Pons (tissue), 1 donor: ENCODE measurements around the gene GPR108.

Source experiments
- DNase-seq: peaks from one replicate; pipeline ENCODE4 v3.0.0-alpha.2; 2016; ENCODE audit warnings: low spot score

The GPR108 gene

GRCh38 chr19:6737873-6738786 is 750 bp upstream of the GPR108 start:
- peak; percentile 83 for DNase-seq

DNA sequence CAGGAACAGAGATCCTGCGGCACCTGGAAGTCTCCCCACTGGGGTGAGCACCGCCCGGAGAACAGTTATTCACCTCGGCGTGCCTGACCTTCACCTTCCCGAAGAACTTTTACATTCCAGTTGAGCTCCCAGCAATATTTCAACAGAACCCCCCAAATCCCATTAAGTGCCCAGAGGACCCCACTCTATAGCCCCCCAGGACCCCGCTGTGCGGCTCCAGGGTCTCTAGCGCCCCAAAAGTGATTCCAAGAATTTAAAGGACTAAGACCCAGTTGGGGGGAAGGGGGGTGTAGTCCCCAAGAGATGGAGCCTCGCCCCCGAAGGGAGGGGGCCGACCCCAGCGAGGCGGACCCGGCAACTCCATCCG is 480 bp downstream of the GPR108 start:
- DNase-seq: no peak

- DNase-seq: peak; percentile 77
Observed at GRCh38 chr19:6736169-6736916, 1.0 kb downstream of the GPR108 start.

GRCh38 chr19:6735181-6735911 is 2.0 kb downstream of the GPR108 start:
- DNase-seq: no peak

GRCh38 chr19:6734096-6734696 is 3.2 kb downstream of the GPR108 start:
- DNase-seq: no peak

DNA sequence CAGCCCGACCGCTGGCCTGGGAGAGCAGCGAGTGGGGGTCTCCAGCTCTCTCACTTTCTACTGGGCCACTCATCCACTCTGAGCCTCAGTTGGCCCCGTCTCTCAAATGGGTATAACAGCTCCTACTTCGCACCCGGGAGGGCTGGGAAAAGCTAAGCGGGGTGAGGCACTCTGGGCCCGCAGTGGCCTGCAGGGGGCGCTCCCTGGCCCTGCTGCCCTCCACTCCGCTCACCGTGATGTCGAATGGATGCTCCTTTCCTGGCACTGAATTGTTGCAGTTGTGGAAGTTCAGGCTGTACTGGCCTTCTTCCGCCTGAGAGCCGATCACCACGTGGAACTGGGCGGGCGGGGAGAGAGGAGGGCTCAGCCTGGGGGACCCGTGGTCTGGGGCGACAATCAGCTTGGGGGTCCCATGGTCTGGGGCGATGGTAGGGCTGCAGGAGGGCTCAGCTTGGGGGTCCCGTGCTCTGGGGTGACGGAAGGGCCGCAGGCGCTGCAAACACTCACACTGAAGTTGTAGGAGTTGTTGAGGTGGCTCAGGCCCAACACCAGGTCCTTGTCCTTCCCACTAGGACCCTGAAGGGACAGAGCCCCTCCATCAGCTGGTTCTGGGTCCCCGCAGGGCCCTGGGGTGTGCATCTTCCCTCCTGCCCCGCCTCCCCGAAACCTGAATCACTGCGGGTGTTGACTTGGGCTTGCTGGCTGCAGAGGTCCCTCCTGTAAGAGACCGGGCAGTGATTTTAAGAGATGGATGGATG is 3.9 kb downstream of the GPR108 start:
- DNase-seq: no peak

DNA sequence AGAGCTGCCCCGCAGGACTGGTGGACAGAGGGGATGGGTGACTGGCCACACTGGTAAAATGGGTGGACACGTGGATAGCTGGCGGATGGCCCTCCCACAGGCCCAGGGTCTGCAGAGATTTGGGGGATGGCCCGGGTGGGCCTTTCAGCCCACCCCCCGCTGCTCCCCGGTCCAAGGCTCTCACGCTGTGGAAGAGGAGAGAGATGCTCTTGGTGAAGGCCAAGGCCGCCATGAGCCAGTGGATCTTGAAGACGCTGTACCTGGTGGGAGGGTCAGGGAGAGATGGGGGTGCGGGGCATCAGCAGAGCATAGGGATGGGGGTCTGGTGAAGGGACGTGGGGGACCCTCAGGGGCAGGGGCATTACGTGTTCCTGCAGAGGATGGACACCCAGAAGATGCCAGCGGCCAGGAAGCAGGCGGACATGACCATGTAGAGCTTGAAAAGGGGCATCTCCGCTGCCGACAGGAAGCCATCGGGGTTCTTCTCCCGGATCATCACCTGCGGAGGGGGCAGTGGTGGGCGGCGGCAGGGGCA is 4.5 kb downstream of the GPR108 start:
- DNase-seq: no peak

DNA sequence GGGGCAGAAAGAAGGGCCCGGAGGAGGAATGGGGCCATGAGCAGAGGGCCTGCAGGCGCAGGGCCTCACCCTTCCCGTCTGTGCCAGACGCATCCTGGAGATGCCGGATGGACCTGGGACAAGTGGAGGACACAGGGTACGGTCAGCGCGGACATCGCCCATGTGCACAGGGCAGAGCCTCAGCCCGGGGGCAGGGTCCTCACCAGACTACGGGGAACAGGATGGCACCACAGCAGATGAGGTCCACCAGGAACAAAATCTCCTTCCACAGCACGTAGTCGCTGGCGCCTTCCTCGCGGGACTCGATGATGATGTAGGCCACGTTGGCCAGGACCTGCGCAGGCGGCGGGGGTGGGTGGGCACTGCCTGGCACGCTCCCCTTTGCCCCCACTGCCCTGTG is 5.6 kb downstream of the GPR108 start:
- DNase-seq: no peak

DNA sequence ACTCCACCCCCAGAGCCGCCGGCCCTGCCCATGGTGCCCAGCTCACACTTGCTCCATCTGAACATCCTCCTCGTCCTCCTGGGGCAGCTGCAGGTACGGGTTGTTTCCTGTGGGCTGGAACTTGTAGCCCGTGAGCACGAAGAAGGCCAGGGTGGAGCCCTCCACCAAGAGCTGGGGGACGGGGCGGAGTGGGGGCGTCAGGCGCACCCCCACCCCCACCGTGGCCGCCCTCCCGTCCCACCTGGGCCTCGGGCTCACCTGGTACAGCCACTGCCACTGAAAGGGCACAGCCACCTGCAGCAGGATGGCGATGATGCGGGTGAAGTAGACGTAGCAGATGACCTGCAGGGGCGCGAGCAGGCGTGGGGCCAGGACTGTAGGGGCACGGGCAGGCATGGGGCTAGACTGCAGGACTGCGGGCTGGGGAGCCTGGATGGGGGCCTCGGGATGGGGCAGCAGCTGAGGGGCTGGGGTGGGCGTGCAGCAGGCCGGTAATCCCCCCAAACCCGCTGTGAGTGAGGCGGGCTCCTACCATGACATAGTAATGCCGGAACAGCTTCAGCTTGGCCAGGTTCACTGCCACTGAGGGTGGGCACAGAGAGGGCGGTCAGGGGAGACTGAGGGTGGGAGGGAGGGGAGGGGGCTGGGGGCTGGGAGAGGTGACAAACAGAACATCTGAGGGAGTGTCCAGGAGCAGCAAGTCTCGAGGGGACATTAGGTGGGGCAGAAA is 6.3 kb downstream of the GPR108 start:
- no peak for DNase-seq

DNA sequence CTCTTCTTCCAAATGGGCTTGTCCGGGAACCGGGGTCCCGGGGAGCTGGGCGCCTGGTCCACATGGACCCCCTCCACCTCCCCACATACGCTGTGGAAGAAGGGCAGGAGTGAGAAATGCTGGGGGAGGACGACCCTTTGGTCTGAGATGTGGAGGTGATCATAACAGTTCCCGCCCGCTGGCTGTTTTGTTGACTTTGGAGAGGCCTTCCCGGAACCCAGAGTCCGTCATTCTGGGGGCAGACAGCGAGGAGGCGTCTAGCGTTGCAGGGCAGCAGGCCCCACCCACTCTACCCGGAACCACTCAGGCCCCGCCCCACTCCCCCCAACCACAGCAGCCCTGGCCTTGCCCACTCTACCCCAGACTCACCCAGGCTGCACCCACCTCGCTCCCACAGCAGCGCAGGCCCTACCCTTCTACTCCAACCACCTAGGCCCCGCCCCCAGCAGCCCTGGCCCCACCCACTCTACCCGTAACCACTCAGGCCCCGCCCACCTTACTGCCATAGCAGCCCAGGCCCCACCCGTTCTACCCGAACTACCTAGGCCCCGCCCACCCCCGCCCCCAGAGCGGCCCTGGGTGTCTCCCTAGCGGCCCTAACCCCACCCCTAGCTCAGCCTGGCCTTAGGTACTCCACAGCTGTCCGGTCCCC is 7.1 kb downstream of the GPR108 start:
- DNase-seq: peak; percentile 52

- DNase-seq: no peak
Observed at GRCh38 chr19:6729573-6730152, 7.7 kb downstream of the GPR108 start.

DNA sequence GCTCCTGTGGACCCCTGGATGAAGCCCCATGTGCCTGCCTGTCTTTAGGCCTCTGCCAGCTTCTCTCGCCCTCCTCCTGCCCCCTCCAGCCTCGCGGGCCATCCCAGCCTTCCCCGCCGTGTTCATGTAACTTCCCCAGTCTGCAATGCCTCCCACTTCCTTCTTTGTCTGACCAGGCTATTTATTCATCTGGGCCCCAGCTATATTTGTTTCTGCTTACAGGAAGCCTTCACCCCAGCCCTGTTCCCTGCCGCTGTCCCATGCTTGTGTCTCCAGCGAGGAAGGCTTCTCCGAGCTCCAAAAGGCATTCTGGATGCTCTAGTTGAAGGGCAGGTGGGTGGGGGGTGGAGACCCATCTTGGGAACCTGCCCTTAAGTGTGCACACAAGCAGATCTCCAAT is 9.0 kb downstream of the GPR108 start:
- DNase-seq: peak; percentile 68

GRCh38 chr19:6725513-6726231 is 11.7 kb downstream of the GPR108 start:
- no peak for DNase-seq

DNA sequence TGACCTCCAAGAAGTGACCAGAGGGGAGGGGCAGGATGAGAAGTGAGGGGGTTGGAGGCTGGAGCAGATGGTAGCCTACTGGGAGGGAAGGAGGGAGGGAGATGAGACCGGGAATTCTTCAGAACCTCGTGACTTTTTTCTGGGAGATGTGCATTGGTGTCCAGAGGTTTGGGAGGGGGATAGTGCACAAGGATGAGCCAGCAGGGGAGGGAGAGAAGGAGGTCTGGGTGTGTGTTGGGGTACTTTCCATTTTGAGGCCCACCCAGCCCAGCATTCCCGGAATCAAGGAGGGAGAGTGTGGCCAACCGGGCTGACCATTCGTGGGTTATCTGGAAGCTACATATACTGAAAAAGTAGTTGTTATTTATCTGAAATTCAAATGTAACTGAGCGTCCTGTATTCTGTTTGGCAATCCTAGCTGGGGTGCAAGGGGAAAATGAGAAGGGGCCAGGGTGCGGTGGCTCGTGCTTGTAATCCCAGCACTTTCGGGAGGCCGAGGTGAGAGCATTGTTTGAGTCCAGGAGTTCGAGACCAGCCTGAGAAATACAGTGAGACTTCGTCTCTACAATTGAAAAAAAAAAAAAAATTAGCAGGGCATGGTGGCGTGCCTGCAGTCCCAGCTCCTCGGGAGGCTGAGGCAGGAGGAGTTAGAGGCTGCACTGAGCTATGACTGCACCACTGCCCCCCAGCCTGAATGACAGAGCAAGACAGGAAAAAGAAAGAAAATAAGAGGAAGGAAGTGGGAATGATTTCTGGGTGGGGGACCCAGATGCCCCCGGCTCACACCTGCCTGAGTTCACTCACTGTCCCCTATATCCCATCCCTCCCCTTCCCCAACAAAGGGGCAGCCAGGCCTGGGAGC is 12.5 kb downstream of the GPR108 start:
- no peak for DNase-seq

DNA sequence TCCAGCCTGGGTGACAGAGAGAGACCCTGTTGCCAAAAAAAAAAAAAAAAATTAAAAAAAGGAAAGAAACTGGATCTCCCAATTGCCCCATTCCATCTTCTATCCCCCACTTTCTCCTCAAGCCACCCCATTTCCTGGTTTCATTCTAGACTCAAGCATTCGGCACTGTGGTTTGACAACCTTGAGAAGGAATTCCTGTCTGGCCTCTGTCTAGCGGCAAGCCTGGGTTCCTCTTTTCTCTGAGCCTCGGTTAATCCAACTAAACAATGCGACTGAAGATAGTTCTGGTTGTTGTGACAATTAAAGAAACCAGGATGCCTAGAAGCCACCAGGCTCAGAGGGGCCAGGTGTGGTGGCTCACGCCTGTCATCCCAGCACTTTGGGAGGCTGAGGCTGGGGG is 13.6 kb downstream of the GPR108 start:
- DNase-seq: peak; percentile 64

- no peak for DNase-seq
Observed at GRCh38 chr19:6723108-6723618, 14.2 kb downstream of the GPR108 start.

DNA sequence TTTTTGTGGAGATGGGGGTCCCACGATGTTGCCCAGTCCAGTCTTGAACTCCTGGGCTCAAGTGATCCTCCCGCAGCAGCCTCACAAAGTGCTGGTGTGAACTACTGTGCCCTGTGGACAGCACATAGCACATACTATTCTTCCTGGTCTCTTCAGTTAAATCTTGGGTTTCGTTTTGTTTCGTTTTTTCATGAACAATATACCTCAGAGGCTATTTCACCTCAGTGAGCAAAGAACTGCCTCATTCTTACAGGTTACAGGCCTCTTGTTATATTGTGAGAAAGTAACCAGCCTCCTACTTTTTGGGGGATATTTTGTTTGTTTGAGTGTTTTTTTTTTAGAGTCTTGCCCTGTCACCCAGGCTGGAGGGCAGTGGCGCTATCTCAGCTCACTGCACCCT is 15.6 kb downstream of the GPR108 start:
- no peak for DNase-seq

- no peak for DNase-seq
Observed at GRCh38 chr19:6721138-6721474, 16.3 kb downstream of the GPR108 start.
